HCT116 (cell line): ENCODE data around the gene RGPD8. TPM values are rescaled to one million over a fixed set of nuclear protein-coding genes. Genes with fewer than 3 reads are reported as not detected.

ENCODE experiments used
- ATAC-seq: fragments of 200-7000 bp; cut with Tn5 transposase; 2 replicates; pipeline ENCODE4 v1.9.1; 2020; ENCODE audit warnings: mild to moderate bottlenecking, moderate library complexity
- BruUV-seq: library from RNA; stranded (reverse); fragments of 400-500 nt; replicated peaks from 2 replicates; lab custom pipeline; 2021; lab: Mats Ljungman, UMichigan
- CTCF ChIA-PET: fragments of 300-600 bp; sonication (Branson Sonifier 250); formaldehyde crosslinking; loops from one replicate; lab custom pipeline; 2021; ENCODE audit warnings: antibody characterized with exemption; lab: Charles Lee
- POLR2A ChIA-PET: fragments of 300-600, 350-600 bp; sonication (Branson Sonifier 250); formaldehyde crosslinking; loops from one replicate; lab custom pipeline; 2021; ENCODE audit warnings: antibody characterized with exemption; lab: Charles Lee
- RAD21 ChIA-PET, 2 experiments: fragments of 300-600 bp; sonication (Branson Sonifier 250); formaldehyde crosslinking; loops; one replicate each; lab custom pipeline; 2023; ENCODE audit warnings: low total read pairs in 2 of 2; ENCODE audit not compliant: uncharacterized antibody in 2 of 2, unreplicated experiment in 2 of 2, low non-redundant PET in 1 of 2; lab: Charles Lee
- DNase-seq: peaks from one replicate; pipeline ENCODE4 v3.0.0-alpha.2; 2010; ENCODE audit warnings: low read depth, low spot score
- H2AFZ ChIP-seq: fragments of 200-600 bp; shearing (Covaris generic), sonication (generic); 2 replicates; pipeline ENCODE4 v1.6.1; 2017; ENCODE audit warnings: low read depth, mixed run types, mixed read lengths, antibody characterized with exemption, low read length; ENCODE audit not compliant: poor library complexity, severe bottlenecking
- H3K27ac ChIP-seq: 2 replicates; pipeline ENCODE4 v1.5.1; 2012; ENCODE audit warnings: low read depth, low read length
- H3K27me3 ChIP-seq: fragments of 200-600 bp; sonication (generic); 2 replicates; pipeline ENCODE4 v1.6.1; 2016; ENCODE audit warnings: mixed run types, low read length, mixed read lengths; ENCODE audit not compliant: insufficient read depth
- H3K36me3 ChIP-seq, 2 experiments: fragments of 200-500 bp in 1 of 2; fragments of 200-600 bp in 1 of 2; sonication (Bioruptor generic) in 1 of 2; sonication (generic) in 1 of 2; 2 replicates each; pipeline versions ENCODE4 v1.5.1 to v1.6.1; 2014 to 2016; ENCODE audit warnings: low read length in 2 of 2, inconsistent platforms in 1 of 2, mixed read lengths in 1 of 2, mixed run types in 1 of 2; ENCODE audit not compliant: insufficient read depth in 2 of 2, control insufficient read depth in 1 of 2
- H3K4me1 ChIP-seq, 2 experiments: fragments of 200-600 bp in 1 of 2; sonication (generic) in 1 of 2; 2 replicates each; pipeline versions ENCODE4 v1.5.1 to v1.6.1; 2012 to 2017; ENCODE audit warnings: low read length in 2 of 2, inconsistent platforms in 1 of 2, mild to moderate bottlenecking in 1 of 2, mixed read lengths in 1 of 2, mixed run types in 1 of 2, moderate library complexity in 1 of 2; ENCODE audit not compliant: insufficient read depth in 2 of 2, control insufficient read depth in 1 of 2
- H3K4me2 ChIP-seq: fragments of 200-600 bp; sonication (generic); 2 replicates; pipeline ENCODE4 v1.6.1; 2017; ENCODE audit warnings: mixed run types, low read length, mixed read lengths
- H3K4me3 ChIP-seq, 2 experiments: fragments of 200-600 bp in 1 of 2; sonication (generic) in 1 of 2; replicated peaks in 1 of 2; 2 replicates each; pipeline ENCODE4 v1.5.1; 2011 to 2016; ENCODE audit warnings: low read length in 2 of 2, control low read depth in 1 of 2, low read depth in 1 of 2, mild to moderate bottlenecking in 1 of 2, mixed read lengths in 1 of 2, mixed run types in 1 of 2
- H3K79me2 ChIP-seq: fragments of 200-600 bp; sonication (generic); 2 replicates; pipeline ENCODE4 v1.6.1; 2017; ENCODE audit warnings: mild to moderate bottlenecking, mixed run types, low read length, moderate library complexity, mixed read lengths; ENCODE audit not compliant: insufficient read depth
- H3K9ac ChIP-seq: fragments of 200-600 bp; sonication (generic); 2 replicates; pipeline ENCODE4 v1.6.1; 2016; ENCODE audit warnings: low read length, mixed read lengths
- H3K9me2 ChIP-seq: fragments of 200-600 bp; sonication (generic), shearing (Covaris generic); 2 replicates; pipeline ENCODE4 v1.6.1; 2017; ENCODE audit warnings: mixed run types, mild to moderate bottlenecking, moderate library complexity; ENCODE audit not compliant: insufficient read depth
- H3K9me3 ChIP-seq, 2 experiments: fragments of 200-500 bp in 1 of 2; fragments of 200-600 bp in 1 of 2; sonication (Bioruptor generic) in 1 of 2; sonication (generic) in 1 of 2; 2 replicates each; pipeline ENCODE4 v1.6.1; 2014 to 2017; ENCODE audit warnings: low read length in 2 of 2, mixed read lengths in 2 of 2, inconsistent platforms in 1 of 2, low read depth in 1 of 2, mild to moderate bottlenecking in 1 of 2, mixed run types in 1 of 2, moderate library complexity in 1 of 2; ENCODE audit not compliant: control insufficient read depth in 1 of 2, insufficient read depth in 1 of 2
- H4K20me1 ChIP-seq: fragments of 200-600 bp; sonication (generic), shearing (Covaris generic); 2 replicates; pipeline ENCODE4 v1.6.1; 2017; ENCODE audit warnings: mixed run types, mild to moderate bottlenecking, moderate library complexity; ENCODE audit not compliant: insufficient read depth
- ATF3 ChIP-seq: IDR thresholded peaks from 2 replicates; pipeline ENCODE4 v1.6.1; 2012
- CBX3 ChIP-seq: IDR thresholded peaks from 2 replicates; pipeline ENCODE4 v1.6.1; 2012; ENCODE audit warnings: low read depth
- EZH2 ChIP-seq: fragments of 200-600 bp; sonication (generic); IDR thresholded peaks from 2 replicates; pipeline ENCODE4 v1.6.1; 2017; ENCODE audit warnings: antibody characterized with exemption, mixed run types
- EZH2phosphoT487 ChIP-seq: fragments of 200-600 bp; IDR thresholded peaks from 2 replicates; pipeline ENCODE4 v1.6.1; 2018; ENCODE audit warnings: antibody characterized with exemption, borderline replicate concordance
- FOSL1 ChIP-seq: IDR thresholded peaks from 2 replicates; pipeline ENCODE4 v1.6.1; 2012; ENCODE audit warnings: low read depth
- JUND ChIP-seq: IDR thresholded peaks from 2 replicates; pipeline ENCODE4 v1.6.1; 2012
- MAX ChIP-seq: IDR thresholded peaks from 2 replicates; pipeline ENCODE4 v1.6.1; 2012
- POLR2AphosphoS5 ChIP-seq: IDR thresholded peaks from 2 replicates; pipeline ENCODE4 v1.6.1; 2011; ENCODE audit warnings: mild to moderate bottlenecking, low read depth, low read length, moderate library complexity
- SRF ChIP-seq: IDR thresholded peaks from 2 replicates; pipeline ENCODE4 v1.6.1; 2012; ENCODE audit warnings: low read depth
- TCF7L2 ChIP-seq: IDR thresholded peaks from 2 replicates; pipeline ENCODE4 v1.7.0; 2011; ENCODE audit warnings: borderline replicate concordance, inconsistent platforms; ENCODE audit not compliant: insufficient read depth, insufficient read length; ENCODE audit errors: extremely low read depth
- YY1 ChIP-seq: IDR thresholded peaks from 2 replicates; pipeline ENCODE4 v1.6.1; 2011; ENCODE audit warnings: low read length, low read depth, moderate library complexity, mild to moderate bottlenecking; ENCODE audit not compliant: insufficient replicate concordance; ENCODE audit errors: extremely low read depth
- ZBTB33 ChIP-seq: IDR thresholded peaks from 2 replicates; pipeline ENCODE4 v1.6.1; 2011; ENCODE audit warnings: mild to moderate bottlenecking, low read length, moderate library complexity; ENCODE audit not compliant: insufficient replicate concordance; ENCODE audit errors: extremely low read depth
- ZFX ChIP-seq: fragments of 450-650 bp; IDR thresholded peaks from 2 replicates; pipeline ENCODE4 v1.6.1; 2017
- ZNF274 ChIP-seq: fragments of 200-500 bp; sonication (Bioruptor generic); IDR thresholded peaks from 2 replicates; pipeline ENCODE4 v1.6.1; 2014; ENCODE audit warnings: mild to moderate bottlenecking, low read depth, low read length, inconsistent platforms
- intact Hi-C: fragments of 100-400 bp; cut with micrococcal nuclease; formaldehyde crosslinking; loops from 2 replicates; pipeline ENCODE4 v1.10.0; 2022
- total RNA-seq: library from RNA; stranded (reverse); gene quantifications from one replicate; pipeline ENCODE4 v1.2.1, GENCODE V29; 2021; ENCODE audit not compliant: unreplicated experiment

Gene RGPD8
- total RNA-seq, 1 experiment from 2014 or later: 11.0 TPM

- Histone ChIP-seq H4K20me1 (no peaks in the 10 kb centered on the region), H3K4me2 (no peak overlapping the region), H3K27ac (no peak overlapping the region), H2AFZ (no peak overlapping the region), H3K36me3 (no peaks in the 10 kb centered on the region), H3K79me2 (no peaks in the 10 kb centered on the region), H3K9me2 (no peaks in the 10 kb centered on the region), H3K9me3 (no peaks in the 10 kb centered on the region), H3K27me3 (no peaks in the 10 kb centered on the region), H3K4me3 (no peak overlapping the region), H3K4me1 (no peaks in the 10 kb centered on the region)
- RAD21 ChIA-PET: no interaction called here
- POLR2A ChIA-PET: no interaction called here
- CTCF ChIA-PET: no interaction called here
- DNase-seq: no peak
- no peak for TF ChIP-seq POLR2AphosphoS5
- no peak for TF ChIP-seq ZFX
- TF ChIP-seq FOSL1: no peak
- no peak for TF ChIP-seq CBX3
- TF ChIP-seq SRF: no peak
- TF ChIP-seq ATF3: no peak
- no peak for TF ChIP-seq JUND
- TF ChIP-seq ZBTB33: no peak
- TF ChIP-seq ZNF274: no peak
- TF ChIP-seq TCF7L2: no peak
- no peak for TF ChIP-seq YY1
- no peak for TF ChIP-seq EZH2phosphoT487
- no peak for TF ChIP-seq EZH2
- TF ChIP-seq MAX: no peak
- TF ChIP-seq, all 23 proteins: peak for 0
- no peak overlapping the region for H3K9ac ChIP-seq
- ATAC-seq: no peak
- intact Hi-C loops: no loop called here
- BruUV-seq: no TSS peak
Observed at GRCh38 chr2:112342067-112342550, 91.3 kb downstream of the RGPD8 start.
